H4 (cell line): Measurements from ENCODE around the gene ARHGAP19. TPM values are rescaled to one million over a fixed set of nuclear protein-coding genes. Genes with fewer than 3 reads are reported as not detected.

Experiments used
- DNase-seq: peaks from one replicate; pipeline ENCODE4 v3.0.0-alpha.2; 2015; ENCODE audit warnings: low spot score
- total RNA-seq: library from RNA; depleted of rRNA; stranded (reverse); fragments of >200 nt; shearing (Covaris generic); gene quantifications from 2 replicates; pipeline ENCODE4 v1.2.3, GENCODE V29; 2014

Gene ARHGAP19
- total RNA-seq, 1 experiment from 2014 or later: 9.5 TPM

- DNase-seq: peak; percentile 30
Measured at GRCh38 chr10:97196223-97197029, 96.0 kb downstream of the ARHGAP19 start.

DNA sequence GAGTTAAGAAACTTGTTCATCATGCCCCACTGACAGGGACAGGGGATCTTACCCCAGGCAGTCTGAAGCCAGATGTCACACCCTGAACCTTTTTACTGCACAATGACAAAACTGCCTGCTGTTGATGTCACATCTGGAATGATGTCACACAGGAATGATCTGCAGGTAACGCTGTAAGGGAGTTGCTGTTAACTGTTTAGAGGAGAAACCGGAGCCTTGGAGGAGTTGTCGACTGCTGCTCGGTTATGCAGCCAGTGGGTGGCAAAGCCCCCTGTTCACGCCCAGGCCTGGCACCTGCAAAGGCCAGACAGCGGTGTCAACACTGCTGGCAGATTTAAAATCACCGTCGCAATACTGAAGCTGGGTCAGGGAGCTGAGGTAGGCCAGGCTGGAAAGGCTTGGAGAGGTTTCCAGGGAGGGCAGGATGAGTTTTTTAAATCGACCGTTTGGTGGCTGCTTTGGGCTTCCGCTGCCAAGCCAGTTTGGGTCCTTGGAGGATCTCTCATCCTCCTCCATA, 96.7 kb downstream of the ARHGAP19 start:
- no peak for DNase-seq

DNA sequence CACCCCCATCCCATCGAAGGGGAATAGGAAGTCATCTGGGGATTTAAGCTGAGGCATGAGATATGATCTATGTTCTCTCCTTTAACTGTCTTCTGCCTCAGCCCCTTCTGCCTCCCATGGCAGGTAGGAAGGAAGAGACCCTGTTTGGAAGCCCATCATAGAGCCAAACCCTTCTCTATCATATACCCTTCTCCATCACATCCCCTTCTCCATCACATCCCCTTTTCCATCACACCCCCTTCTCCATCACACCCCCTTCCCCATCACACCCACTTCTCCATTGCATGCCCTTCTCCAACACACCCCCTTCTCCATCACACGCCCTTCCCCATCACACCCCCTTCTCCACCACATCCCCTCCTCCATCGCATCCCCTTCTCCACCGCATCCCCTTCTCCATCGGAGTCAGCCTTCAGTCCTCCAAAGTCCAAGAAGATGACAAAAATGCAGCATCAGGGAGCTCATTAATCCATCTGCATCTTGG, 99.4 kb downstream of the ARHGAP19 start:
- DNase-seq: no peak

GRCh38 chr10:97190450-97190849, 102.0 kb downstream of the ARHGAP19 start:
- no peak for DNase-seq

GRCh38 chr10:97188261-97188711, 104.2 kb downstream of the ARHGAP19 start:
- no peak for DNase-seq

GRCh38 chr10:97186911-97187310, 105.5 kb downstream of the ARHGAP19 start:
- no peak for DNase-seq

DNA sequence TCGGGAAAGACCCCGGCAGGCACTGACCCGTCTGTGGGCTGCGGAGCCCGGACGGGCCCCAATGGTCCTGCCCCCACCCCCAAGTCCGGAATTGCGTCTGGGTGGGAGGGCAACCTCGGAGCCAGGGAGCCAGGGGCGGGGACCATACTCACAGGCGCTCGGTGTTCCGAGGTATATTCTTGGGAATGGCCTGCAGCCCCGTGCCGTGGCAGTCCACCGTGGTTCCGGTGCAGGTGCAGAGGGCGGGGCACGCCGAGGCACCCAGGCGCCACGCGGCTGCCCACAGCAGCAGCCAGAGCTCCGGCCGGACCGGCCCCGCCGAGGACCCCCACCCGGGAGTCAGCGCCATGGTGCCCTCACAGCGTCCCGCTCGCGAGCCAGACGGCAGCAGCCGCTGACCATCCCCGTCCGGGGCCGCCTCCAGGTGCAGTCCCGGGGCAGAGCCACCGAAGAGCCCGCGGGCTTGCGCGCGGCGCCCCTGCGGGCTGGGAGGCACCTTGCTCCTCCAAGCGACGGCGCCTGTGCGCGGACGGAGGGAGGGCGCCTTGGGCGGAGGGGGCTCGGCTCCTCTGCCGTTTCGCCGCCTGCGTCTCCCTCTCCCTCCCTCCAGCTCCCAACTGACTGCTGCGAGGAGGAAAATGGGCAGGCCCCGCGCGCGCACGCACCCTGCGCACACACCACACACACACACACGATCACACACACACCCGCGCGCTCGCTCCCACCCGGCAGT, 106.9 kb downstream of the ARHGAP19 start, which contains the start of gene SLIT1:
Gene SLIT1, minus strand, starts transcription at position 634 of the 733 bp plus-strand sequence. Its CDS starts 285 bp downstream, at position 349.
- no peak for DNase-seq

DNA sequence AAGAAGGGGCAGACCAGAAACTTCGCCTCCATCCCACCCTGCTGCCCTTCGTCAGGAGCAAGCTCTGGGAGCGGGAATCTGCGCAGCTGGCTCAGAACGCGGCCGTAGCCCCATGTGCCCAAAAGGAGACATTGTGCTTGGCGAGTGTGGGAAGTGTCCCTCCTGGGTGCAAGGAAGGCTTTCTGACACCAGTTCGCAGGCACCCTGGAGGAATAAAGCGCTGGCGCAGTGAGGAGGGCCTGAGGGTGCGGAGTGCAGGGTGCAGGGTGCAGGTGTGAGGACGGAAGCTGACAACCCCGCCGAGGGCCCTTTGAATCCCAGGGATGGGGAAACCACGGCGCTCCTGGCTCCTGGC, 107.5 kb downstream of the ARHGAP19 start:
- no peak for DNase-seq

GRCh38 chr10:97183314-97183713, 109.1 kb downstream of the ARHGAP19 start:
- DNase-seq: no peak

DNA sequence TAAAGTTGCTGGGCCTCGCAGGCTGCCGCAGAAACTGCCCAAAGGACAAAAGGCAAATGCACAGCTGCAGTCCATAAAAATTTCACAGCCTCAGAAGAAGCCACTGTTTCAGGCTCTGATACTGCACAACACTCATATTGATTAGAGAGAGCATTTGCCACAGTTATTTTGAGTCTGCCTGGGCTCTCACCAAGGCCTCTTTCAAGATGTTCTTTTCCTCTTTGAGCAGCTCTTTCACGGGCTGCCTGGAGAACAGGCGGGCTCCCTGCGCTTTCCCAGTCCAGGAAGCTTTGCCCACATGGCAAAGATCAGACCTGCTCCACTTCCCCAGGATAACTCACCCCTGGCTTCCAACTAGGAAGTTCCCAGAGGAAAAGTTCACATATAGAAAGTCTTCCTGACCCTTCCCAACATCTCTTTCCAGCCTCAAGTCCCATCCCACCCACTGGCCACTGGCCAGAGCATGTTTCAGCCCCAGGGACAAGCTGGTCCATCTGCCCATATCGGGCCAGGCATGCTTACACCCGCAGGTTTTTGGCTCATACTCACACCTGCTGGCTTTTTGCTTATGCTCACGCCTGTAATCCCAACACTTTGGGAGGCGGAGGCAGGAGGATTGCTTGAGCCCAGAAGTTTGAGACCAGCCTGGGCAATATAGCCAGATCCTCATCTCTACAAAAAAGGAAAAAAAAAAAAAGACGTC, 110.0 kb downstream of the ARHGAP19 start:
- no peak for DNase-seq

DNA sequence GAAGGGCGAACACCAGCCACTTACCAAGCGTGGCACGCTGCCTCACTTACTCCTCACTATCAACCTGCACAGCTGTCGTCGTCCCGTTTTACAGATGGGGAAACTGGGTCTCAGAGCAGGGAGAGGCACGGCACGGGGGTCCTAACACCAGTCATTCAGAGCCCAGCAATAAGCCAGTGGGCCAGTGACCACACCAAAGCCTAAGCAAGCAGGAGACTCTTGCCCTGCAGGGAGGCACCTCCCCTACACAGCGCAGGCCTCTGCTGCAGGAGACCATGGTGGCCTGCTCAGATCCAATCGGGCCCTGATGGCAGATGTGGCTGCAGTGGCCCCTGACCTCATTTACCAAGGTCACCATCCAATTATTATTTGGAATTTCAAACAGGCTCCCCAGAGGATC, 111.5 kb downstream of the ARHGAP19 start:
- DNase-seq: no peak

DNA sequence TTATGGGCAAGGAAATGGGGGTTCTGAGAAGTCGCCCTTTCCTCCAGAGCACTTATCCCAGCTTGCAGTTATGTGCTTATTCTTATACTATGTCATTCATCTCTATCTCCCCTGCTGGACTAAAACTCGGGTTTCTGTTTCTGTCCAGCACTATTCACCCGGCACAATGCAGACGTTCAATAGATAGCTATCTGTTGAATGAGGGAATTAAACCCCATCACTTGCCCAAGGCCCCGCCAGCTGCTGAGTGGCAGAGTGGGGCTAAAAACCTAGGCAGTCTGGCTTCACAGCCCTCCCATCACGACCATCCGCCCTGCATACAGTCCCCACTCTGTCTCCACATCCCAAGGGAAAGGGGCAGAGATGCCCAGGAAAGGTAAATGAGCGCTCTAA, 112.1 kb downstream of the ARHGAP19 start:
- no peak for DNase-seq

GRCh38 chr10:97179731-97180362, 112.6 kb downstream of the ARHGAP19 start:
- DNase-seq: no peak

DNA sequence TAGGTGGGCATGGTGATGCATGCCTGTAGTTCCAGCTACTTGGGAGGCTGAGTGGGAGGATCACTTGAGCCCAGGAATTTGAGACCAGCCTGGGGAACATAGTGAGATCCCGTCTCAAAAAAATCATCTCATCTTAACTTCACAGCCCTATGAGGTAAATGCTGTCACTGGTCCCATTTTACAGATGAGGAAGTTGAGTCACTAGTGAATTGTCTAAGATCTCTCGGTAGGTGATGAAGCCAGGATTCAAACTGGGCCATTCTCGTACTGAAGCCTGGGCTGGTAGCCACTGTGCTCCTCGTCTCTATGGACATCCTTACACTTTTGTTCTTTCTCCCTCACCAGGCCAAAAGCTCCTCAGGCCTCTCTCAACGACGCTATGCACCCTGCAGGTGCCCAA, 113.1 kb downstream of the ARHGAP19 start:
- DNase-seq: no peak

DNA sequence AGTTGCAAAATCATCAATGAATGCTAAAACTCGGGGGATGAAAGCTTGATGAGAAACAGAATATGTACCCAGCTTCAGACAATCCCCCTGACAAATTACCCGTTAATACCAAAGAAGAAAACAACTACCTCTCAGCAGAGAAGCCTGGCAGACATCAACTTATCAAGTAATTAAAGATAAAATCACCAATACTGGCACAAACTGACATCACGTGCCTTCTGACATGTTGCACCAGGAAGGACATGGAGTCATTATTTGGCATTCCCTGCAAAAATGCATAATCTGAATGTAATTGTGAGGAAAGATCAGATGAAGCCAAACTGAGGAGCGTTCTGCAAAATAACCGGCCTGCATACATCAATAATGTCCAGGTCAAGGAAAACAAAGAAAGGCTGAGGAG, 114.4 kb downstream of the ARHGAP19 start:
- no peak for DNase-seq

DNA sequence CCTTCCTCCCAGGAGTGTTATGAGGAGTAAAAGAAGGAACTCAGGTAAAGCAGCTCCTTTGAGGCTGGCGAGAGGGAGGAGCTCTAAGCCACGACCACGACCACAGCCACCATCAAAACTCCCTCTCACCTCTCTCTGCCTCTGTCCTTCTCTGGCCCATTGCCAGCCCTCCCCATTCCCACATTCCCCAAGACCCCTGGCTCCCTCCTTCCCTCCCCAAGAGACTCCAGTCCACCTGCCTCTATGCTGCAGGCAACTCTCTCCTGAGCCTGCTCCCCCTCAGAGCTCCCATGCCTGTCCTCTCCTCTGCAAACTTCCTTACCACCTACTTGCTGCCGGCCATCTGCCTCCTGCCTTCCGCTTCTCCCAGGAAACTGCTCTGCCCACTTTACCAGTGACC, 116.2 kb downstream of the ARHGAP19 start:
- no peak for DNase-seq

DNA sequence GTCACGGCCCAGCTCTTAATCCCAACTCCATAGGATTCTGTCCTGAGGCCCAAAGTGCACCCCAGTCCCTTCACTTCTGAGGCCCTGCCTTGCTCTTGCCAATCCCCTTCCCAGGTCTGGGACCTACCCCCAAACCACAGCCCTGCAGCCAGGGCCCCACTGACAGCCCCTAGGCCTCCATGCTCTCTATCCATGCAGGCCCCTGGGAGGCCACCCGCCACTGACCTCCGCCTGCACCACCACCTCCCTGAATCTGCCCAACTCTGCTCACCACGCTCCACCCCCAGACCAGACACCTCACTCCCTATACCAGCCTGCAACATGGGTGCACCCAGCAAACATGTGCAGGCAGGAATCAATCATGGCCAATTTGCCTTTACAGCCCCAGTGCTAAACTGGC, 116.9 kb downstream of the ARHGAP19 start:
- DNase-seq: no peak

- DNase-seq: no peak
Measured at GRCh38 chr10:97174941-97175340, 117.5 kb downstream of the ARHGAP19 start.

DNA sequence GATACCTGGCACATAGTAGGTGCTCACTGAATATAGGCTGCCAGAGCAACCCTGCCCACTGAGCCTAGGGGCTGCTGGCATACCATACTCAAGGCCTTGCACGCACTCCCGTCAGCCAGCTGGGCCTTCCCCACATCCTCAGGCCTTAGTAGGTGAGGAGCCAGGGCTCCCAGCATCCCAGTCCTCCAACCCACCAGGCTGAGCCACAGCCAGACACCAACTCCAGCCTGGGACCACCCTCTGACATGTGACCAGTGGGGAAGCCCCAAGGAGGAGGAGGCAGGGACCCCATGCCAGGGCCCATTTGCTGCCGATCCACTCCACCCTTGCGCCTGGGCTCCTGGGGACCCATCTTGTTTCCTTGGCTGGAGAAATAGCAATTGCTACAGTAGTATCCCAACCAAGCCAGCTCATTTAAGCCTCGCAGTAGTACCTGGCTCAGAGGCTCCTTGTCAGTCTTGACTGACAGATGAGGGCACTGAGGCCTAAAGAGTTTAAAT, 118.1 kb downstream of the ARHGAP19 start:
- DNase-seq: no peak

DNA sequence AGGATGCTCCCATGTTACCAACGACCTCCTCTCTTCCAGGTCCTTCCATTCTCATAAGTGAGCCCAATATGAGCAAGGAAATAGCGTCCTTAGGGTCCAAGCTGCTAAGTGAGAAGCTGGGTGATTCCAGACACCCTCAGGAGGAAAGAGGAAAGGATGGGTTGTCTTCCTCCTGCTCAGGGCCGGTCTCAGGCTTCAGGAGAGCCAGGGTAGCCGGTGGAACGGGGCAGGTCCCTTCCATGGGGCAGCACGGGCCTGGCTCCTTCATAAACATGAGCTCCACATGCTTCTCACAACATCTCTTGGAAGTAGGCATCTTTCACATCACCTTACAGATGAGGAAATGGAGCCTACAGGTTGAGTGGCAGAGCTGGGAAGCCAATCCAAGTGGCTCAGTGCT, 119.4 kb downstream of the ARHGAP19 start:
- DNase-seq: no peak
